ENCODE data around the gene ATP8B4. TPM values are rescaled to one million over a fixed set of nuclear protein-coding genes. Genes with fewer than 3 reads are reported as not detected.

The ATP8B4 gene
- total RNA-seq, 2 experiments from 2014 or later: 0.31 TPM; not detected in 1

- CTCF ChIA-PET: no interaction called here
- intact Hi-C loops (cut with DNase I, micrococcal nuclease): no loop called here
- H3K9me3 ChIP-seq (ENCODE audit: control insufficient read depth in 1 of 2, insufficient read depth in 1 of 2, low read length in 2 of 2): peaks cover 0 to 6% of the 10 kb centered on the region in 2 experiments
Measured at GRCh38 chr15:50167110-50167509, 48.1 kb upstream of the ATP8B4 start.

GRCh38 chr15:50166216-50166615 is 47.2 kb upstream of the ATP8B4 start:
- no peak for DNase-seq
- no peak for ATAC-seq (ENCODE audit: poor library complexity)
- intact Hi-C loops (cut with DNase I, micrococcal nuclease): no loop called here
- H3K9me3 Mint-ChIP-seq: no peaks in the 10 kb centered on the region
- H3K9me3 ChIP-seq (ENCODE audit: control insufficient read depth in 1 of 2, insufficient read depth in 1 of 2, low read length in 2 of 2): peaks cover 0 to 4% of the 10 kb centered on the region in 2 experiments
- no peak overlapping the region for H3K4me3 Mint-ChIP-seq
- H3K27ac Mint-ChIP-seq: no peak overlapping the region
- ChIA-PET POLR2A (interaction anchor here (0.6 kb wide), 1 partner anchor 1932 kb away, joined by 3 read pairs; no protein-coding TSS in a partner anchor), CTCF (no interaction called here)
- no peaks in the 10 kb centered on the region for H3K4me1 Mint-ChIP-seq (ENCODE audit: low read depth)
- H3K27me3 Mint-ChIP-seq: peaks cover 32% of the 10 kb centered on the region
- H3K36me3 ChIP-seq (ENCODE audit: insufficient read depth, low read length): no peaks in the 10 kb centered on the region
- peaks cover 4% of the 10 kb centered on the region in 2 experiments for H3K27me3 ChIP-seq (ENCODE audit: control insufficient read depth in 1 of 2, insufficient read depth in 2 of 2, low read length in 2 of 2)
- no peak overlapping the region for H3K27ac ChIP-seq (ENCODE audit: low read depth in 1 of 2, low read length in 2 of 2)
- TF ChIP-seq CTCF (IDR thresholded peaks at IDR 0.05): no peak
- H3K36me3 Mint-ChIP-seq (ENCODE audit: low read depth): no peaks in the 10 kb centered on the region
- H3K4me3 ChIP-seq (ENCODE audit: low read length): no peak overlapping the region
- no peaks in the 10 kb centered on the region for H3K4me1 ChIP-seq (ENCODE audit: insufficient read depth, low read length)

More at GRCh38 chr15:50167110-50167509, 48.1 kb upstream of the ATP8B4 start:
- Histone ChIP-seq H3K27me3 (ENCODE audit: control insufficient read depth in 1 of 2, insufficient read depth in 2 of 2, low read length in 2 of 2) (peaks cover 4% of the 10 kb centered on the region in 2 experiments), H3K4me1 (ENCODE audit: insufficient read depth, low read length) (no peaks in the 10 kb centered on the region), H3K36me3 (ENCODE audit: insufficient read depth, low read length) (no peaks in the 10 kb centered on the region), H3K27ac (ENCODE audit: low read depth in 1 of 2, low read length in 2 of 2) (no peak overlapping the region), H3K4me3 (ENCODE audit: low read length) (no peak overlapping the region)
- DNase-seq: no peak
- Mint-ChIP-seq H3K9me3 (no peaks in the 10 kb centered on the region), H3K27ac (no peak overlapping the region), H3K27me3 (peaks cover 26% of the 10 kb centered on the region), H3K4me1 (ENCODE audit: low read depth) (no peaks in the 10 kb centered on the region), H3K4me3 (no peak overlapping the region), H3K36me3 (ENCODE audit: low read depth) (no peaks in the 10 kb centered on the region)
- ATAC-seq (ENCODE audit: poor library complexity): no peak
- no peak for TF ChIP-seq CTCF (IDR thresholded peaks at IDR 0.05)
- POLR2A ChIA-PET: no interaction called here

- Mint-ChIP-seq H3K4me1 (ENCODE audit: low read depth) (no peaks in the 10 kb centered on the region), H3K9me3 (no peaks in the 10 kb centered on the region), H3K36me3 (ENCODE audit: low read depth) (no peaks in the 10 kb centered on the region), H3K27me3 (peaks cover 31% of the 10 kb centered on the region), H3K4me3 (no peak overlapping the region), H3K27ac (no peak overlapping the region)
- Histone ChIP-seq H3K4me3 (ENCODE audit: low read length) (no peak overlapping the region), H3K9me3 (ENCODE audit: control insufficient read depth in 1 of 2, insufficient read depth in 1 of 2, low read length in 2 of 2) (peaks cover 0 to 4% of the 10 kb centered on the region in 2 experiments), H3K36me3 (ENCODE audit: insufficient read depth, low read length) (no peaks in the 10 kb centered on the region), H3K27me3 (ENCODE audit: control insufficient read depth in 1 of 2, insufficient read depth in 2 of 2, low read length in 2 of 2) (peaks cover 4% of the 10 kb centered on the region in 2 experiments), H3K27ac (ENCODE audit: low read depth in 1 of 2, low read length in 2 of 2) (no peak overlapping the region), H3K4me1 (ENCODE audit: insufficient read depth, low read length) (no peaks in the 10 kb centered on the region)
- intact Hi-C loops (cut with DNase I, micrococcal nuclease): no loop called here
- ChIA-PET POLR2A (no interaction called here), CTCF (no interaction called here)
- DNase-seq (no peak), ATAC-seq (ENCODE audit: poor library complexity) (no peak)
- no peak for TF ChIP-seq CTCF (IDR thresholded peaks at IDR 0.05)
Measured at GRCh38 chr15:50164458-50164857, 45.4 kb upstream of the ATP8B4 start.

Measured in CD4-positive, alpha-beta T cell (primary cell).